ENCODE data around the gene ILKAP. TPM values are rescaled to one million over a fixed set of nuclear protein-coding genes. Genes with fewer than 3 reads are reported as not detected.

ILKAP gene, protein sequence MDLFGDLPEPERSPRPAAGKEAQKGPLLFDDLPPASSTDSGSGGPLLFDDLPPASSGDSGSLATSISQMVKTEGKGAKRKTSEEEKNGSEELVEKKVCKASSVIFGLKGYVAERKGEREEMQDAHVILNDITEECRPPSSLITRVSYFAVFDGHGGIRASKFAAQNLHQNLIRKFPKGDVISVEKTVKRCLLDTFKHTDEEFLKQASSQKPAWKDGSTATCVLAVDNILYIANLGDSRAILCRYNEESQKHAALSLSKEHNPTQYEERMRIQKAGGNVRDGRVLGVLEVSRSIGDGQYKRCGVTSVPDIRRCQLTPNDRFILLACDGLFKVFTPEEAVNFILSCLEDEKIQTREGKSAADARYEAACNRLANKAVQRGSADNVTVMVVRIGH
- total RNA-seq, result 10 to 100 TPM; 64.5 to 70.9 (median 66.5) TPM

GRCh38 chr2:238203094-238203972, at the start of gene ILKAP:
TSS of gene ILKAP (minus strand) at chr2:238203695. CDS start at chr2:238203553, 142 bp downstream.
- DNase-seq (peak; percentile 87), ATAC-seq (peak; percentile 97 to 98)
- H3K36me3 Mint-ChIP-seq (ENCODE audit: insufficient read depth), result peaks cover 8% of the 10 kb centered on the region
- peak within 1 kb of the TSS; percentile 91 for H3K4me3 Mint-ChIP-seq
- H3K9me3 Mint-ChIP-seq, result no peaks in the 10 kb centered on the region
- H3K4me1 Mint-ChIP-seq (ENCODE audit: low read depth), result peaks cover 44% of the 10 kb centered on the region
- no peaks in the 10 kb centered on the region for H3K27me3 Mint-ChIP-seq (ENCODE audit: low read depth)

DNA sequence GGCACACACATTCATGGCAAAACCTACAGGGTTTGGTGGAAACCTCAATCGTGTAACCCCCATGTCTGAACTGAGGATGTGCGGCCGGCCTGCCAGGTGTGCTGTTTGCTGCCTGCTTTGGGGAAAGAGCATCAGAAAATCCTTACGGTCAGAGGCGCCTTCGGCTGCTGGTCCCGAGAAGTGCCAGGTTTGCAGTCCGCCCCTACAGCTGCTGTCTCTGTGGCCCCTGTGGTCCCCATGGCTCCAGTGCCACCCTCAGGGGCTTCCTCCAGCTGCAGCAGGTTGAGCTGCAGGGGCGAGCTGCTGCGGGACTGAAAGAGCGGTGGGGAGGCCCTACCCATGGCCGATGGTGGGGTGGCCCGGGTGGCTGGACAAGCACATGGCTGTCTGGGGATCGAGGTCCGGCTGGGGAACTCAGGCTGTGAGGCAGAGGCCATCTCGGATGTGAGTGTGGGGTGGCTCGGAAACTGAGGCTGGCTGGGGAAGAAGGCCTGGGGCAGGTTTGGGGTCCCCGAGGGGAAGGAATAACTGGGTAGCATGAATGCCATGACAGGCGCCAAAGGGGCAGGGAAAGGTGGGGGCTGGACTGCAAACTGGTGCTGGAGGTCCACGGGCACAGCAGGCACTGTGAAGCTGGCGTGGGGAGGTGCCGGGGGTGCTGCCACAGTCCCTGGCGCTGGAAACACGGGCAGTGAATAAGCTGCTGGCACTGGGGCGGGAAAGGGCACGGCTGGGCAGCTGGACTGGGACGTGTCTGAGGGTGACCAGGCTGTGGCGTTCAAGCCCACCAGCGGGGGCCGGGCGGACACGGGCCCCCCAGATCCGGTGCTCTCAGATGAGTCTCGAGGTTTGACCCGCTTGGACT, 49.5 kb upstream of the ILKAP start:
- H3K4me1 Mint-ChIP-seq (ENCODE audit: low read depth), result no peaks in the 10 kb centered on the region
- DNase-seq (no peak), ATAC-seq (no peak)
- peaks cover 26% of the 10 kb centered on the region for H3K36me3 Mint-ChIP-seq (ENCODE audit: insufficient read depth)
- H3K4me3 Mint-ChIP-seq, result no peak overlapping the region
- no peaks in the 10 kb centered on the region for H3K9me3 Mint-ChIP-seq
- no peaks in the 10 kb centered on the region for H3K27me3 Mint-ChIP-seq (ENCODE audit: low read depth)

DNA sequence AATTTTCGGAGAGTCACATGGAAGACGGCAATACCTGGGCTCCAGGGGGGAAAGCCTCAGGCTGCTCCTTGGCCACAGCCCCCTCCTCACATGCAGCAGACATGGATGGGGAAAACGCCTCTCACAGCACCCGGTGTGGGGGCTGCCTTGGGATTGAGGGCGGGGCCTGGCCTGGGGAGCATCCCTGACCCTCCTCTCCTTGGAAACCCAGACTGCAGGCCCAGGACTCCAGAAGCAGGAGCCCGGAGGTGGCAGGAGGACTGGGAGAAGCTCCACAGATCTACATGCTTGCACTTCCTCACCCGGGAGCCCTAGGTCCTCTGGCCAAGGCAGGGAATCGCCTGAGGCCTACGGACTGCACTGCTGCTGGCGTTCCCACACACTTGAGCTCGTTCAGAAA, 48.5 kb upstream of the ILKAP start:
- no peak for DNase-seq
- no peak for ATAC-seq
- Mint-ChIP-seq H3K4me3 (no peak overlapping the region), H3K36me3 (ENCODE audit: insufficient read depth) (peaks cover 30% of the 10 kb centered on the region), H3K9me3 (no peaks in the 10 kb centered on the region), H3K27me3 (ENCODE audit: low read depth) (no peaks in the 10 kb centered on the region), H3K4me1 (ENCODE audit: low read depth) (no peaks in the 10 kb centered on the region)

DNA sequence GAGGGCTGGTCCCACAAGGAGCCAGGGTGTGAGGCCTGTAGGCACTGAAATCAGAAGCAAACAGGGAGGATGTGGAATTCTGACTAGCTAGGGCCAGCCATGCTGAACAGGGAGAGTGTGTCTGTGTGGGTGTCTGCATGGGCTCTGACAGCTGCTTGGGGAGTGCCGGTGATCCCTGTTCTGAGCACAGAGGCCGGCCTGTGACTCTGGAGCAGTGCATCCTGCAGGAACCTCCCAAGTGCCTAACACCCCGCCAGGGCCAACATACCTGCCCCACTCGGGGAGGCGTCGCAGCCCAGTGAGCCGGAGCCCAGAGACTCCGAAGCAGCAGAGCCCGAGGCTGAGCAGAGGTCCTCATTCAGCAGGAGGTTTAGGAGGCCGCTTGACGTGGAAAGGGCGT, 47.8 kb upstream of the ILKAP start:
- Mint-ChIP-seq H3K4me3 (no peak overlapping the region), H3K4me1 (ENCODE audit: low read depth) (no peaks in the 10 kb centered on the region), H3K9me3 (no peaks in the 10 kb centered on the region), H3K36me3 (ENCODE audit: insufficient read depth) (peaks cover 32% of the 10 kb centered on the region), H3K27me3 (ENCODE audit: low read depth) (no peaks in the 10 kb centered on the region)
- DNase-seq, result no peak
- ATAC-seq, result no peak

- Mint-ChIP-seq H3K9me3 (no peaks in the 10 kb centered on the region), H3K27me3 (ENCODE audit: low read depth) (no peaks in the 10 kb centered on the region), H3K4me1 (ENCODE audit: low read depth) (no peaks in the 10 kb centered on the region), H3K36me3 (ENCODE audit: insufficient read depth) (peaks cover 34% of the 10 kb centered on the region), H3K4me3 (no peak overlapping the region)
- ATAC-seq (no peak), DNase-seq (no peak)
Measured at GRCh38 chr2:238250896-238251295, 47.4 kb upstream of the ILKAP start.

GRCh38 chr2:238247841-238248453, 44.5 kb upstream of the ILKAP start:
- ATAC-seq (no peak), DNase-seq (no peak)
- Mint-ChIP-seq H3K27me3 (ENCODE audit: low read depth) (no peaks in the 10 kb centered on the region), H3K4me1 (ENCODE audit: low read depth) (no peaks in the 10 kb centered on the region), H3K4me3 (no peak overlapping the region), H3K36me3 (ENCODE audit: insufficient read depth) (peaks cover 37% of the 10 kb centered on the region), H3K9me3 (no peaks in the 10 kb centered on the region)

GRCh38 chr2:238247002-238247822, 43.7 kb upstream of the ILKAP start:
- Mint-ChIP-seq H3K36me3 (ENCODE audit: insufficient read depth) (peaks cover 35% of the 10 kb centered on the region), H3K27me3 (ENCODE audit: low read depth) (no peaks in the 10 kb centered on the region), H3K9me3 (no peaks in the 10 kb centered on the region), H3K4me1 (ENCODE audit: low read depth) (no peaks in the 10 kb centered on the region), H3K4me3 (no peak overlapping the region)
- ATAC-seq (no peak), DNase-seq (no peak)

DNA sequence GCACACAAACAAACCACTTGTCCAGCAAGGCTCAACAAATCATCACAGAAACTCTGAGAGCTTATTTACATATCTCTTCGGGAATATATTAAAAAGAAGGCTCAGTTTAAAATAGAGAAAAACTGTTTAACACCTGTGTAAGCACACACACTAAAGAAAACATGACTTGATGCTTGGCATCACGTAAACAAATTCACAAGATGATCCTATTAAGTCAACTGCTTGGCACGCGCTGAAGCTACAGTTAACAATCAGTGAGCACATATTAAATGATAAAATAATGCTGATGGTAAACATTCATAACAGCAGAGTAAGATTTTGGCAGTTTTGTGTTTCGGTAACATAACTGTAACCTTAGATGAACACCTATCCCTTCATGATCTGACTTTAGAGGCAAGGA, 40.7 kb upstream of the ILKAP start:
- Mint-ChIP-seq H3K4me1 (ENCODE audit: low read depth) (peaks cover 6% of the 10 kb centered on the region), H3K4me3 (no peak overlapping the region), H3K9me3 (no peaks in the 10 kb centered on the region), H3K36me3 (ENCODE audit: insufficient read depth) (peaks cover 24% of the 10 kb centered on the region), H3K27me3 (ENCODE audit: low read depth) (no peaks in the 10 kb centered on the region)
- ATAC-seq (no peak), DNase-seq (no peak)

- no peak for DNase-seq
- no peak for ATAC-seq
- peaks cover 6% of the 10 kb centered on the region for H3K4me1 Mint-ChIP-seq (ENCODE audit: low read depth)
- H3K36me3 Mint-ChIP-seq (ENCODE audit: insufficient read depth), result peaks cover 24% of the 10 kb centered on the region
- no peaks in the 10 kb centered on the region for H3K27me3 Mint-ChIP-seq (ENCODE audit: low read depth)
- H3K9me3 Mint-ChIP-seq, result no peaks in the 10 kb centered on the region
- no peak overlapping the region for H3K4me3 Mint-ChIP-seq
Measured at GRCh38 chr2:238243496-238244076, 40.1 kb upstream of the ILKAP start.

DNA sequence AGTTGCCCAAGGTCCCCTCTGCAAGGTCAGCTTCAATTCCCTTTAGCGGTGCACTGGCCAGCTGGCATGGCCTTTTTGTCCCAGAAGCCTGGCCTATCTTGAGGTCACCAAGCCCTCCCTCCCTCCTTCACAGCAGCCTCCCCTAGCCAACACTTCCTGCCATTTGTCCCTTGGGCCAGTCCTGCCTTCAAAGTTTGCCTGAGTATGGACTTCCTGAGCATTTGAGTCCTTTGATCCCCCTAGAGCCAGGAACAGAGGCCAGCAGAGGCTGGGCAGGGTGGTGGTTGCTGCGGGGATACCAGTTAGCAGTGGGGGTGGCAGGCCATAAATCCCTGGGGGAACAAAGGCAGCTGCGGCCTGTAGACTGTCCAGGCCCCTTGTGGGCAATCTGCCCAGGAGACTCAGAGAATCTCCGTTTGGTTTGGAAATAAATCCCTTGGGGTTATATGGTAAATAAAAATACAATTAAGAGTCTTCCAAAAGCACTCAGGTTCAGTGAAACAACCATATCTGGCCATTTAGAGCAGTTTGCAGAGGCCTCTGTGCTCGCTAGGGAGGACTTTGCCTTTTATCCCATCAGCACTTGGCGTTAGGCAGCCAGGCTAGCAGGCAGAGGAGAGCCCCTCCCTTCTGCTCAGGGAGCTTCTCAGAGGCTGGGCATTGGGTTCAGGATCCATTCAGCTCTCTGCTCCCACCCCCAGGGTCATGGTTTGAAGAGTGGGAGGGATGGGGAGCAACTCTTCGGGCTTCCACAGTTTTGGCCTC, 39.4 kb upstream of the ILKAP start:
- Mint-ChIP-seq H3K27me3 (ENCODE audit: low read depth) (peaks cover 3% of the 10 kb centered on the region), H3K4me1 (ENCODE audit: low read depth) (peaks cover 6% of the 10 kb centered on the region), H3K4me3 (no peak overlapping the region), H3K36me3 (ENCODE audit: insufficient read depth) (peaks cover 21% of the 10 kb centered on the region), H3K9me3 (no peaks in the 10 kb centered on the region)
- DNase-seq (no peak), ATAC-seq (no peak)

DNA sequence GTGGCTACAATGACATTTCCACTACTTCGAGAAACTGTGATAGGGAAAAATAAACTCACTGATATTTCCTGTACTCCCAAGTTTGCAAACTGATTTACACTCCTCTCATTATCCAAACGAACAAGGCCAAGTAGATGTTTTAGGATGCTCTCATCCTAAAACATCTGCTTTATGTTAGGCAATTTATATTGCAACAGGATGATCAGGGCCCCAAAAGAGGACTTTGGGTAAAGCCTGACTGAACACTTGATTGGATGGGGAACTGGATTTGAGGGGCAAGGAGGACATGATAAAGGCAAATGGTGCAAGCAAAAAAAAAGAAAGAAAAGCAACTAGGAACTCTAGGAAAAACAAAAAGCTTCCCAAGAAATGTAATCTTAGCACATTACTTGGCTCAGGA, 38.5 kb upstream of the ILKAP start:
- peak overlapping the region; percentile 63 for H3K4me3 Mint-ChIP-seq
- H3K36me3 Mint-ChIP-seq (ENCODE audit: insufficient read depth), result peaks cover 18% of the 10 kb centered on the region
- H3K9me3 Mint-ChIP-seq, result no peaks in the 10 kb centered on the region
- ATAC-seq (no peak), DNase-seq (no peak)
- H3K4me1 Mint-ChIP-seq (ENCODE audit: low read depth), result peaks cover 6% of the 10 kb centered on the region
- H3K27me3 Mint-ChIP-seq (ENCODE audit: low read depth), result peaks cover 3% of the 10 kb centered on the region
